LoVo (cell line): ENCODE measurements around the gene SREBF1.

Experiments
- DNase-seq: peaks from one replicate; pipeline ENCODE4 v3.0.0-alpha.2; 2016; ENCODE audit warnings: low spot score

SREBF1 gene

DNA sequence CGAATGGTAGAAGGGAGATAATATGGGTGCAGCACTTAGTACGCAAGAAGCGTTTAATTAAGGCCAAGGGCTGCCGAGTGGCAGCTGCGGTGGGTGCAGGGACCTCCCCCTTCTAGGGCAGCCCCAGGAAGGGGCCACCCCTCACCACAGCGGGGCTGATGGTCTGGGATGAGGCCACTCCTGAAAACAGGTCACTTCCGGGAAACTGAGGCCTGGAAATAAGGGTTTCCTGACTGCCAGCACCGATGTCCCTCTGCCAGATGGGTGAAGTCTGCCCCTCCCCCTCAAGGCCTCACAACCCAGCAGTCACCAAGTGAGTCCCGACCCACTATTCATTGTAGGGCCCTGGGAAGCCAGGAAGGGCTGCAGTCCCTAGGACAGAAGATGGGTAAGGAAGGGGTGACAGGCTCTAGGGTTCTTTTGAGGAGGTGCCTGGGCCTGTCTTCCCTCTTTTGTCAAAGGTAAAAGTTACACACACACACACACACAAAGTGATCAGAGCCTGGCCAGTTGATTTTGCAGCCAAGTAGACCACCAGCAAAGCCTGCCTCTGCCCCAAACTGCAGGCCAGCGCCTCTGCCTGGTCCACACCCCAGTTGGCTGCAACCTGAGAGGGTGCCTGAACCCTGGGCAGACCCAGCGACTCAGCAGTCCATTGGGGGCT is 12.5 kb downstream of the SREBF1 start:
- DNase-seq = no peak

DNA sequence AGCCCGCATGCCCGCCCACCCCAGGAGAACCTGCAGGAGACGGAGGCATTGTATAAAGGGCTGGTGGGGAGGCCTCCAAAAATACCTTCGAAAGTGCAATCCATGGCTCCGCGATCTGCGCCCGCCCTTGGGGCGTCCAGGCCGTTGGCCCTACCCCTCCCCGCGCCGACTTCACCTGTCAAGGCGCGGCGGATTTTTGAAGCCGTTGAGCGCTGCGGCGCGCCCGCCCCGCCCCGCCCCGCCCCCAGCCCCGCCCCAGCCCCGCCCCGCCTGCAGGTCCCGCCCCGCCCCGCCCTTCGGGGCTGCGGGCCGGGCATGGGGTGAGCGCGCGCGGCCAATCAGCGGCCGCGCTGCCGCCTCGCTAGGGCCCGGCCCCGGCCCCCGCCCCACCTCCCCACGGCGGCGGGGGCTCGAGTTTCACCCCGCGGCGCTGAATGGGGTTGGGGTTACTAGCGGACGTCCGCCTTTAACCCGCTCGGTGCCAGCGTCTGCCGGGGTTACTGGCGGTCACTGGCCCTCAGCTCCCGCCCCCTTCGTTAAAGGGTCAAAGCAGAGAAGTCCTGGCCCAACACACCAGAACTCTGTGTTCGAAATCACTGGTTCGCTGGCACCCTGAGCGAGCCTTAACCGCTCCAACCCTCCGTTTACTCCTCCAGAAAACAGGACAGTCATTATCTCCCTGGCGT is 13.2 kb downstream of the SREBF1 start:
- peak; percentile 77 for DNase-seq

DNA sequence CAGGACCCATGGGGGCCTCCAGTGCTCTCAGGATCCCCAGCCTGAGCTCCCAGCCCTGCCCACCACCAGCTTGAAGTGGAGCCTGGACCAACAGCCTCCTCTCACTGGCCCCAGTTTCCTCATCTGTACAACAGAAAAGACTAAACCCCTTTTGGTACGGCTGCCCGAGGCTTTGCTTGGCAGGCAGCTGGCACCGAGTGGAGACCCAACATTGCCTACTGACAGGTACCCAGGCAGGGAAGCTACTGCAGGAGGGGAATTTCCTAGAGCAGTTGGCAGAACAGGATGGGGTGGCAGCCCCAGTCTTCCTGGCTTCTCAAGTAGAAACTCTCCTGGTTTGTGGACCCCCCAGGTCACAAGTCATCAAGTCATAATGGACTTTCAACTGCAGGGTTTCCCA is 14.2 kb downstream of the SREBF1 start:
- no peak for DNase-seq

DNA sequence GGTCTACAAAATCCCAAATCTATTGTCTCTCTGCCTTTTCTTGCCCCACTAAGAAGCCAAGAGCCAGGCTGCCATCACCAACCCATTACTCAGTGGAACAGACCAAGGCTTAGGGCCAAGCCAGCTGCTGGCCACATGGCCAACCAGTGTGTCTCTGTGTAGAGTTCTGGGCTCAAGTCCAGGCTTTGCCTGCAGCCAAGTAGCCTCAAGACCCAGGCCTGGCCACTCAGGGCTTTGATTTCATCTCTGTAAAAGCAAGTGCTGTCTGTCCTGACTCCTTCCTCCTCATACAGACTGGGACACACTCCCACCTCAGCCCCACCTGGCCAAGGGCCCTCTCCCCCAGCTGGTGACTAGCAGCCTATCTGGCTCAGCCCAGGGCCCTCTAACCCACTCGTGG is 14.6 kb downstream of the SREBF1 start:
- no peak for DNase-seq

DNA sequence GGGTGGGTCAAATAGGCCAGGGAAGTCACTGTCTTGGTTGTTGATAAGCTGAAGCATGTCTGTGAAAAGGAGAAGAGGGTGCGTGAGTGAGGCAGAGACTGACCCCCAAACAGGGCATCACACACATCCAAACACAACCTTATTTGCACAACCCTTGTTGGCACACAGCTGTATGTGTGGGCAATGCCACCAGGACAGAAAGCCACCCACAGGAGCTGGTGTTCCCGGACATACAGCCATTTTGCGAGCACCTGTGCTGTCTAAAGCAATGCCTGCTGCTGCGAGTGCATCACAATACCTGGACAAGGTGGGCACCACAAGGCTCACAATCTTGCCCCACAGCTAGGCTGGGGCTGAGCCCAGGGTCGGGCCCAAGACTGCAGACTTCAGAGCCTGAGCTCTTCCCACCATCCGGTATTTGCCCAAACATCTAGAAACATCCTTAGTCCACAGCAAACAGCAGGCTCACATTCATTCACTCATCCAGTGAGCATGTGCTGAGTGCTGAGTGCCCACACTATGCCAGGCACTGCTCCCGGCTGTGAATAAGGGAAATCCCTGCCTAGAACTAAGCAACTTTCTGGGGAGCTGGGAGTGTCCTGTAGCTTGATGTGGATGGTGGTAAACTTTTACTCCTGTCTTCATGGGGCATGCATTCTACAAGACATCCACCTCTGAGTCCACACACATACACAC is 16.2 kb downstream of the SREBF1 start:
- no peak for DNase-seq

DNA sequence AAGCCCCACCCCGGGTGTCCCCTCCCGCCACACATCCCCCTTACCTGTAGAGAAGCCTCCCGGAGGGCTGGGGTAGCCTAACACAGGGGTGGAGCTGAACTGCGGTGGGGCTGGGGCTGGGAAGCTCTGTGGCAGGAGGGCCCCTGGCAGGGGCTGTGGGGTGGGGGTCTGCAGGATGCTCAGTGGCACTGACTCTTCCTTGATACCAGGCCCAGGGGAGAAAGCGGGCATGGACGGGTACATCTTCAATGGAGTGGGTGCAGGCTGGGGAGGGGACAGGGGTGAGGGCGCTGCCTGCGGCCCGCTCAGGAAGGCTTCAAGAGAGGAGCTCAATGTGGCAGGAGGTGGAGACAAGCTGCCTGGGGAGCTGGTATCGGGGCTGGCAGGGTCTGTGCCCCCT is 16.7 kb downstream of the SREBF1 start:
- DNase-seq = no peak

DNA sequence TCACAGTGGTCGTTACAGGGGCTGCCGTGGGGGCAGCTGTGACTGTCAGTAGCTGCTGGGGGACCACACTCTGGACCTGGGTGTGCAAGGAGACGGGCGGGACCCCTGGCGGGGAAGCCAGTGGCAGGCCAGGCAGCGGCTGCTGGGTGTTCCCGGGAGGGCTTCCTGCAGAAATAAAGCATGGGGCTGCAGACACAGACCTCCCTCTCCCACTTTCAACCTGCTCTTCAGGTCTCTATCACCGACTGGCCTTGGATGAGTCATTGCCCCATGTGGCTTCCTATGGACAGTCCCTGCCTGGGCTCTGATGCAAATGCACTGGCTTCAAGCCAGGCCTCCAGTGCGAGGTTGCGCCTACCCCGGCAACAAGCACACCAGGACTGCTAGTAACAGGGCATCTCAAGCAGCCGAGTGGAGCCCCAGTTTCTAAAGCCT is 17.2 kb downstream of the SREBF1 start:
- peak; percentile 31 for DNase-seq

DNA sequence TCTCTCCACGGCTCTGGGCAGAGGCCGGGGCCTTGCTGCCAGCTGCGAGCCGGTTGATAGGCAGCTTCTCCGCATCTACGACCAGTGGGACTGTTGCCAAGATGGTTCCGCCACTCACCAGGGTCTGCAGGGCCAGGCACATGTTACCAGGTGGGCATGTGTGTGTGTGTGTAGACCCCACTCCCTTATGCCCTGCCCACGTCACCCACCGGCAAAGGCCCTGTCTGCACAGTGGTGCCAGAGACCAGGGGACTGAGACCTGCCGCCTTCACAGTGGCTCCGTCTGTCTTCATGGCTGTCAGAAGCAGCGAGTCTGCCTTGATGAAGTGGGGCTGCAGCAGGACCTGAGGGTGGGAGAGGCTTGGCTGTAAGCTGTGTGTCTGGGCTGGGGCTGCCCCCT is 17.7 kb downstream of the SREBF1 start:
- no peak for DNase-seq

DNA sequence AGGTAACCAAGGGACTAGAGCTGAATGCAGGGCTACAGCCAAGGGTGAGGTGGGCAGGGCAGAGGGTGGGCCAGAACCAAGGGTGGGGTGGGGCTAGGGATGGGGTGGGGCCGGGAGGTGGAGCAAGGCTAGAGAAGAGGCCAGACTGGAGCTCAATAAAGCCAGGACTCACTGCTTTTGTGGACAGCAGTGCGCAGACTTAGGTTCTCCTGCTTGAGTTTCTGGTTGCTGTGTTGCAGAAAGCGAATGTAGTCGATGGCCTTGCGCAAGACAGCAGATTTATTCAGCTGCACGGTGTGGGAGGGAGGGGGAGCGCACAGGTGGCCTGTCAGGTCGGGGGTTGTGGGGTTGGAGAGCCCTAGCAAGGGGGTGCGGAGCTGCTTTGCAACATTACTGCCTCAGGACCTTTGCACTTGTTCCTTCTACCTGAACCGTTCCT is 18.7 kb downstream of the SREBF1 start:
- DNase-seq = no peak

DNA sequence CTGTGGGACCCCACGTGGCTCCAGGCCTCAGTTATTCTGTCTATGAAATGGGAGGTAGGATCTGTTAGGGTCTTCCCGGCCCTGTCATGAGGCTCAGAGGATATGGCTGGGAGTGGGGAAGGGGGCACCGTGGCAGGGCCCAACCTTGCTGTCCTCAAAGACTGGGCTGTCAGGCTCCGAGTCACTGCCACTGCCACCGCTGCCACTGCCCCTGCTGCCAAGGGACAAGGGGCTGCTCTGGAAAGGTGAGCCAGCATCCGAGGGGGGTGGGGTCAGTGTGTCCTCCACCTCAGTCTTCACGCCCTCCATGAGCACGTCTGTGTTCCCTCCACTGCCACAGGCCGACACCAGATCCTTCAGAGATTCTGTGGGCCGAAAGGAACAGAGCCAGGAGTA is 19.2 kb downstream of the SREBF1 start:
- no peak for DNase-seq

DNA sequence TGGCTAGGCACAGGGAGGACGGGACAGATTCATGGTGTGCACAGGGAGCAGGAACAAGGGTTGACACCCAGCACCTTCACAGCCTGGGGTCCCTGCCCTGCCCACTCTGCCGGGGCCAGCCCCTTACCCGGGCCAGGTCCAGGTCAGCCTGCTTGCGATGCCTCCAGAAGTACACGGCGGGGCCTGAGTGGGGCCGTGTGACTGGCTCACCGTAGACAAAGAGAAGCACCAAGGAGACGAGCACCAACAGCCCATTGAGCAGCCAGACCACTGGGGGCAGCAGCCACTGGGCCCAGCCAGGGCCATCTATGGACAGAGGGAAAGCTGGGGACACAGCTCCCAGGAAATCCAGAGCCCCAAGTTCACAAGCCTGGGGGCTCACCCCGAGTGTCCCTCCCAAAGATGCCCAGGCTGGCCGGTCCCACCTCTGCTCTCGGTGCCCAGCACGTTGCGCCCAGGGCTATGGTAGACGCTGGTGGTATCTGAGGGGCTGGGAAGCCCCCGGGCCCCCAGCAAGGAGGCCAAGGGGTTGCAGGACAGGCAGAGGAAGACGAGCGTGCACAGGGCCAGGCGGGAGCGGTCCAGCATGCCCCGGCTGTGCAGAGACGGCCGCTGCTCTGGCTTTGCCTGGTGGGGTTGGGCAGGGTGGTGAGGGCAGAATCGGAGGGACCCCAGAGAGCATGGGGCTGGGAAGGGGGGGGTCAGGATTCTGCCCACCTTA is 19.8 kb downstream of the SREBF1 start:
- no peak for DNase-seq

DNA sequence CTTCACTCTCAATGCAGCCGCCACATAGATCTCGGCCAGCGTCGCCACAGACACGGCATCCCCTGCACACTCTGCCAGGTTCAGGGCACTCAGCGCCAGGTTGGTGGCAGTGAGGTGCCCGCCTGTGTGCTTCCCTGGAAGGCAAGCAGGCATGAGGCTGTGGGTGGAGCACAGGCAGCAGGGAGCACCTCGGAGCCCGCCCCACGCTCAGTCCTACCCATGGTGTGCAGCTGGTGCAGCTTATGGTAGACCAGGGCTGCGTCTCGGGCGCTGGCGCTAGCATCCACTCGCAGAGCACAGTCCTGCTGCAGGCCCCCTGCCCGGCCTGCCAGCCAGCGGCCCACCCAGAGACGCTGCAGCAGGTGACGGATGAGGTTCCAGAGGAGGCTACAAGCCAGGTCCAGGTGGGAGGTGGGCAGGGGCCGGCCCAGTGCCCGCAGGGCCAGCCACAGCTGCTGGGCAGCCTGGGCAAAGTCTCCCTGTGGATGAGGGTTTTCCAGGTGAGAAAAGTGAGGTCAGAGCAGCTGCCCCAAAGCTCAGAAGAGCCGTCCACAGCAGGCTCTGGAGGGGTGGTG is 20.5 kb downstream of the SREBF1 start:
- no peak for DNase-seq

DNA sequence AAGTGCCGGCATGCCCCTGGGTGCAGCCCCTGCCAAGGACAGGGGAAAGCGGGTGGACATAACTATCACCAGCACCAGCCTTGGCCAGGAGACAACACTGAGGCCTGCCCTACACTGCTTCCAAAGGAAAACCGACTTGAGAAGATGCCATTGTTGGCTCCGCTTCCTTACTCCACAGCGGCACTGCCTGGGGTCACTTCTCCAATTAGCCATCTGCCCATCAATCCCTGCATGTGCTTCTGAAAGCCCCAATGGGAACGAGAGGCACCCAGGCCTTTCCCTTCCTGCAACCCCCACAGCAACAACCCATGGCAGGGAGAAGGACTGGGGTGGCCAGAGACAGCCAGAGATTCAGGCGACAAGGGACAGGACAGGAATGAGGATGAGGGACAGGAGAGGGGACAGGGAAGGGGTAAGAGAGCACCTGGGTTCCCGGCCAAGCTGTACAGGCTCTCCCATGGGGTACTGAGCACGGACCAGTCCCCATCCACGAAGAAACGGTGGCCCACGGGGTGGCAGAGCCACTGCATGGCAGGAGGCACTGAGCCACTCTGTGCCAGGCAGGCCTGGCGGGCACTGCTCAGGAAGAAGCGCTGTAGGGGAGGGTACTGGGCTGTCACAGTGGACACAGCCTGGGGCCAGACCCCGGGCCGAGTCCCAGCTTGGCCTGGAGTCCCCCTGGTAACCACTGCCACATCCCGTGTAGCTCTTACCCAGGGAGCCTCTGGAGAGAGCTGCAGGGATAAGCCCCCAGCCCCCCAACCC is 21.2 kb downstream of the SREBF1 start:
- no peak for DNase-seq

DNA sequence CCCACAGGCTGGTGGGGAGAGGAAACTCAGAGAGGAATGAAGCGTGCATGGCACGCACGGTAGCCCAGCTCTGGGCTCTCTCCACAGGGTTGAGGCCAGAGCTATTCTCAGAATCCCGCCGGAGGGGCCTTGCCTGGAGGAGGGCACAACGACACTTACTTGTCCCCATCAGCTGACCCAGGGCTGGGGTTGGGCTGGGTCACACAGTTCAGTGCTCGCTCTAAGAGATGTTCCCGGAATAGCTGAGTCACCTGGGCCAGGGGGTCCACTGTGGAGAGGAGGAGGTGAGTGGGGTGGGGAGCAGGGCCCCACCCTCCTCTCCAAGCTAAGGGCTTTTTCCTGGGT is 21.8 kb downstream of the SREBF1 start:
- no peak for DNase-seq

DNA sequence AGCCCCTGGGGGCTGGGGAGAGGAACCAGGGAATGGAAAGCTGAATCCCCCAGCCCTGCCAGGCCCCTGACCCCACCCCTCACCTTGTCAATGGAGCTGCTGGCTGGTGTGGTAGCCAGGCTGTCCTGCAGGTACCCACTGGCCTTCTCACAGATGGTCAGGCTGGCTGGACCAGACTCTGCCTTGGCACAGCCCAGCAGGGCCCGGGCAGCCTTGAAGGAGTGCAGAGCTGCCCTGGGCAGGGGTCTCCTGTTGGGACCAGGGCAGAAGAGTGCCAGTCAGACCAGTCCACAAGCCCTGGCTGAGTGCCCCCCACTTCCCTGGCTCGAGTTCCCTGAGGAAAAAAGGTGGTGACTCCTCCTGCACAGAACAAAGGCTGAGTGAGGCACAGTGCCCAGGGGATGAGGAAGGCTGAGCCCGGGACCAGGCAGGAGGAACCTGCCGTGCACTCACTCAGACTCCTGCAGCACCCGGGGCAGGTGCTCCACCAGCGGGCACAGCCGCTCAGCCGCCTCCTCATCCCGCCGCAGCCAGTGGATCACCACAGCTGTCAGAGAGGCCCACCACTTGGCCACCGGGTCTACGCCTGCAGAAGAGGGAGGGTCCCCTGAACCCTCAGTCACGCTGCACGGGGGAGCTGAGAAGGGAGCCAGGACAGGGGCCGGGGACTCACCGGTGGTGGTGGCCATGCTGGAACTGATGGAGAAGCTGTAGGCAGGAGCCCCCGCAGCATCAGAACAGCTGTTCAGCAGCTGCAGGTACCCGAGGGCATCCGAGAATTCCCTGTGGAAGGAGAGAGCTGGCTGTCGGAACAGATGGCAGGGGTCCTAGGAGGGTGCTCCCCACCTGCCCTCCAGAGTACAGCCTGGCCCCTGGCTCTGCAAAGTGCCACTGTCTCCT is 22.4 kb downstream of the SREBF1 start:
- DNase-seq = no peak

DNA sequence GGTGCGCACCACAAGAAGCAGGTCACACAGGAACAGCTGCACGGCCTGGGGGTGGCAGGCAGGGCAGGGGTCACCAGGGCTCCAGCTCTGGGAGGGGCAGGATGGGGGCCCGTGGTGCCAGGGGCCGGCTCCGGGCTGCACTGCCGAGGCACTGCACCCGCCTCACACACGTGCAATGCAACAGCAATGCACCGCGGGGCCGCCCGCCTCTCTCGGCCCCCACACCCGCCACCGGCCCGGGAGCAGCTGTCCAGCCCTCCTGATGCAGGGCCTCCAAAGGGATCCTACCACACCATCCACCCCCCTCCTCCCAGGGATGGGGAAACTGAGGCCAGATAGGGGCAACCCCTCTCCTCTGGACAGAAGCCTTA is 23.1 kb downstream of the SREBF1 start:
- DNase-seq = no peak

DNA sequence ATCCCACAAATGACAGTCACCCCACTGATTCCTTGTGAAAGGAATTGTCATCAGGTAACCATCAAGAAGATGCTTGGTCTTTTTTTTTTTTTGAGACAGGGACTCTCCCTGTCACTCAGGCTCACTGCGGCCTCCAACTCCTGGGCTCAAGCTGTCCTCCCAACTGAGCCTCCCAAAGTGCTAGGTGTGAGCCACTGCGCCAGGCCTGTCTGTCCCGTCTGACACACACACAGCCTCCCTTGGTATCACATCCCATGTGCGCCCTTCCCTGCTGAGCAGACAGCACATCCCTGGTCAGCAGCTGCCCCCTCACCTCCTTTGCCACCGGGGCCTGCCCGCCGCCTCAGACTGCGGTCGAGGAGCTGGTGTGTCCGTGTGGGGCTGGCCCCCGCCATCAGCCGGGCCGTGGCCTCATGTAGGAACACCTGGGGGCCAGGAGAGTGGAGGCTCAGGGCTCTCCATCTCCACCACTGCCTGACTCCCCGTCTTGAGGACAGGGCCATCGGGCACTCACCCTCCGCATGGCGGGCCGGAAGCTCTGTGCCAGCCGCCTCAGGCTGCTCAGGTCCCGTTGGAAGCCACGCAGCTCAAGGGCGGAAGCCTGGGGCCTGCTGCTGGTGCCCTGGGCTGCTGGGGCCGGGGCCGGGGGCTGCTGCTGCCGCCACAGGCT is 23.6 kb downstream of the SREBF1 start:
- no peak for DNase-seq

DNA sequence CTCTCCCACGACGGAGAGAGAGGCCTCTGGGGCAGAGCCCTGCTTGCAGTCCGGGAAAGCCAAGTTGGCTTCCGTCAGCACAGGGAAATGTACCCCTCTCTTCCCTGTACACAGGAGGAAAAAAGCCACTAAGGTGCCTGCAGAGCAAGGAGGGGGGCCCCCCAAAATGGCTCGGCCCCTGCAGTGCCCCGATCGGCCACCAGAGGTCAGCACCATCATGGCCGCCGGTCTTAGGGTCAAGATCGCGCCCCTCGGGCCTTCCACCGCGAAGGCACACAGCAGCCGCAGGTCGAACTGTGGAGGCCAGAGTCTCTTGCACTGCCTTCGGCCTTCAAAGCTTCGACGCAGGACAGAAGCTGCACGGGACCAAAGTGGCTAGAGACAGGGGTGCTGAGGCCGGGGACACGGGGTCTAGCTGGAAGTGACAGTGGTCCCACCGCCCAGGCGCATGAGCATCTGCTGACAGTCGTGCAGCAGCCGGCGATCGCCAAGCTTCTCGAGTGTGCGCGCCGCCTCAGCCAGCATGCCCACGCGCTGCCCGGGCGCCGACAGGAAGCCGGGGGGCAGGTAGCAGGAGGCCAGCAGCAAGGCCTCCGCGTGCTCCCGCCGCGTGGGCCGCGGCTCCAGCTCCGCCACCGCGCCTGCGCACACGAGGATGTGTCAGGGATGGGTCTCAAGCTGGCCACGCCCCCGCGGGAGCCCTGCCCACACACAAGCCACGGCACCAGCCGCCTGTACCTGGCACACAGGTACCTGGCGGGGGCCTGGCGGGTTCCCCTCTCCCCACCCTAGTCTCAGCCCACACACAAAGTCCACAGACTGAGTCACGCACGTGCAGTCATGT is 24.4 kb downstream of the SREBF1 start:
- DNase-seq = no peak
